H1 (cell line): ENCODE data around the gene ZFP90. TPM values are rescaled to one million over a fixed set of nuclear protein-coding genes. Genes with fewer than 3 reads are reported as not detected.

Experiments
- CHD7 ChIP-seq: fragments of 300-600 bp; sonication (generic); IDR thresholded peaks from 2 replicates; pipeline ENCODE4 v1.7.1; 2012; ENCODE audit warnings: low read length, moderate library complexity, mild to moderate bottlenecking, inconsistent platforms; ENCODE audit not compliant: insufficient replicate concordance
- EP300 ChIP-seq, 2 experiments: IDR thresholded peaks; 1 replicate in 1 of 2; 2 replicates in 1 of 2; pipeline ENCODE4 v1.6.1; 2011 to 2012; ENCODE audit warnings: low read depth in 2 of 2, low read length in 2 of 2, mild to moderate bottlenecking in 2 of 2, borderline replicate concordance in 1 of 2, inconsistent platforms in 1 of 2, moderate library complexity in 1 of 2
- RFX5 ChIP-seq: IDR thresholded peaks from 2 replicates; pipeline ENCODE4 v1.6.1; 2011; ENCODE audit warnings: low read depth, low read length, improper control_type of control experiment, borderline replicate concordance
- polyA plus RNA-seq, 7 experiments: library from polyadenylated mRNA; depleted of rRNA in 3 of 7; stranded (reverse) in 5 of 7; unstranded in 2 of 7; fragments of >200 nt in 5 of 7; fragments of 200-250 nt in 2 of 7; gene quantifications; 1 replicate in 5 of 7; 2 replicates in 1 of 7; 4 replicates in 1 of 7; pipeline versions ENCODE4 v1.2.1 to v1.2.3, GENCODE V29; 2011 to 2013; ENCODE audit warnings: missing spikeins in 2 of 7, mixed read lengths in 2 of 7
- total RNA-seq: library from RNA; stranded (reverse); fragmentation: NEBNext Ultra II Directional; extraction: Animal tissue kit (Norgen Biotek cat#: 25700); gene quantifications from 2 replicates; pipeline ENCODE4 v1.2.1, GENCODE V29; 2021
- TF ChIP-seq, protein P1 (sequence below): IDR thresholded peaks from 2 replicates; pipeline ENCODE4 v1.6.1; 2012; ENCODE audit warnings: inconsistent platforms

Gene ZFP90
- total and polyA plus RNA-seq, 2 of the 8 experiments (the other 6 are each of a cell fraction or from before 2014, with no cell fraction given) = 10.3 to 19.1 TPM

DNA sequence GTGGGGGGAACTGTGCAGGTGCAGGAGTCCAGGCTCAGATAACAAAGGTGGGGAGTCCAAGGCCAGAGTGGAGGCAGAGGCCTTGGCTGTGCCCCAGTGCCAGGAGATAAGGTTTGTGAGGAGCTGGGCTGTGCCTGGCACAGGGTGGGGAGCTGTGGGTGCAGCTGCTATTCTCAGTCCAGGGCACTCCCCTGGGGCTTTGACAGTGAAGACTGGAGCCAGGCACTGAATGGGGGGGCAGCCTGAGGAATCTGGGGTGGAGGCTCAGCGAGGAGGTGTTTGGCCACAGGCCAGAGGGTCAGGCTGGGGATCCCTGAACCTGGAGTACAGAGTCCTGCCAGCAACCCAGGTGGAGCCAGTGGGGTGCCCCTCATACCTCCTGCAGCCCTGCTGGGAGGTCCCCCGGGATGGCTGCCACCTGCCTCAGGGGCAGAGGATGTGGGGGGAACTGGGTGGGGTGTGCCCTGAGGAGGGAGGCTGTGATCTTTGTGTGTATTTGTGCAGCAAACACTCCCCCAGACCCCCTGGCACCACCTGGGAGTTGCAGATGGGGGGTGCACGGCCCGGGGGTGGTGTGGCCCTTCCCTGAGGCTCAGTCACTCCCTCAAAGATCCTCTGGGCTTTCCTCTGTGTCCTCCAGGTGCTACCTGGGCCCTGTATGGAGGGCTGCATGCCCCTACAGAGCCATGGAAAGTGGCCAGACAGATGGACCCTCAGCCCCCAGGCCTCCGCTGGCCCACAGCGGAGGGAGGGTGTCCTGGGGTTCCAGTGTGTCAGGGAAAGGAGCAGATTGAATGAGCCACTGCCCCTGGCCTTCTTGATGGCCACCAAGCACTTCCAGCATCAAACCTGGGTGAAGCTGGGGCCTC lies 46.3 kb upstream of the ZFP90 start (continued):
- TF ChIP-seq CHD7 = no peak
- no peak for TF ChIP-seq RFX5
- TF ChIP-seq, protein P1, sequence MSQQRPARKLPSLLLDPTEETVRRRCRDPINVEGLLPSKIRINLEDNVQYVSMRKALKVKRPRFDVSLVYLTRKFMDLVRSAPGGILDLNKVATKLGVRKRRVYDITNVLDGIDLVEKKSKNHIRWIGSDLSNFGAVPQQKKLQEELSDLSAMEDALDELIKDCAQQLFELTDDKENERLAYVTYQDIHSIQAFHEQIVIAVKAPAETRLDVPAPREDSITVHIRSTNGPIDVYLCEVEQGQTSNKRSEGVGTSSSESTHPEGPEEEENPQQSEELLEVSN = no peak
- TF ChIP-seq EP300 (IDR thresholded peaks at IDR 0.05; ENCODE audit: borderline replicate concordance in 1 of 2, low read depth in 2 of 2, low read length in 2 of 2) = no peak
